Psoas muscle (tissue), 8 donors: ENCODE results near the gene BRD4. TPM values are rescaled to one million over a fixed set of nuclear protein-coding genes. Genes with fewer than 3 reads are reported as not detected.

Experiments
- ATAC-seq, 4 donors: fragments of 200-7000 bp; cut with Tn5 transposase; one replicate each; pipeline ENCODE4 v1.9.1; 2020; ENCODE audit warnings: moderate library complexity in 3 of 4, mild to moderate bottlenecking in 2 of 4
- DNase-seq, 2 donors: peaks; one replicate each; pipeline ENCODE4 v3.0.0-alpha.2; 2020
- H3K27ac ChIP-seq: fragments of 200-600 bp; one replicate; pipeline ENCODE4 v1.8.0; 2022
- H3K27me3 ChIP-seq, 3 donors: fragments of 200-600 bp in 1 of 3; one replicate each; pipeline versions ENCODE4 v1.6.1 to v1.8.0; 2013 to 2022; ENCODE audit warnings: low read length in 2 of 3, mild to moderate bottlenecking in 2 of 3, moderate library complexity in 1 of 3; ENCODE audit not compliant: insufficient read depth in 3 of 3
- H3K36me3 ChIP-seq, 2 donors: fragments of 200-600 bp in 1 of 2; one replicate each; pipeline versions ENCODE4 v1.6.1 to v1.8.0; 2013 to 2022; ENCODE audit warnings: low read depth in 1 of 2, mild to moderate bottlenecking in 1 of 2, moderate library complexity in 1 of 2; ENCODE audit not compliant: insufficient read depth in 1 of 2
- H3K4me1 ChIP-seq: fragments of 200-600 bp; one replicate; pipeline ENCODE4 v1.8.0; 2022
- H3K4me3 ChIP-seq: fragments of 200-600 bp; one replicate; pipeline ENCODE4 v1.8.0; 2022; ENCODE audit warnings: mild to moderate bottlenecking
- H3K9me3 ChIP-seq: fragments of 200-600 bp; one replicate; pipeline ENCODE4 v1.8.0; 2022
- CTCF ChIP-seq: fragments of 200-600 bp; IDR thresholded peaks from one replicate; pipeline ENCODE4 v1.8.0; 2022; ENCODE audit warnings: antibody characterized with exemption
- WGBS, 3 donors: extraction: QIAGEN DNeasy Blood & Tissue Kit; methylation state at CpG; one replicate each; pipeline versions ENCODE4 v1.1.6 to v1.1.7; 2013; 5-methylcytosine and 5-hydroxymethylcytosine counted together
- intact Hi-C, 2 donors: fragments of 100-400 bp; cut with DNase I; formaldehyde crosslinking; loops; one replicate each; pipeline versions ENCODE4 v1.11.0 to v1.14.2; 2022
- polyA plus RNA-seq, 3 donors: library from polyadenylated mRNA; stranded (reverse); fragments of 200-250 nt; gene quantifications; one replicate each; pipeline ENCODE4 v1.2.3, GENCODE V29; 2013
- total RNA-seq, 4 donors: library from RNA; stranded (reverse); fragmentation: NEBNext Ultra II Directional in 2 of 4; extraction: Animal tissue kit (Norgen Biotek cat#: 25700) in 2 of 4; gene quantifications; one replicate each; pipeline versions ENCODE4 v1.2.1 to v1.2.4, GENCODE V29; 2021 to 2023
- donor health status: healthy with polysubstance abuse.
- donor health status: DM: no; HTN: no; CAD: no; lungs with moderate emphysema.
- donor health status: Bipolar disorder and iron deficiency.
- donor health status: healthy.
- donor health status: DM: yes; HTN: yes; CAD: no.
- donor health status: DM: no; HTN: no; CAD: no.
- donor health status: DM: no; HTN: no; CAD: no.
- donor health status: DM: yes; HTN: yes; CAD: no.

The BRD4 gene
- total and polyA plus RNA-seq, 7 donors, result 42.6 to 120 (median 98.6) TPM

GRCh38 chr19:15293781-15294491 is 38.4 kb downstream of the BRD4 start:
- ATAC-seq, result no peak
- H3K4me1 ChIP-seq, result peaks cover 99% of the 10 kb centered on the region
- intact Hi-C loops, result no loop called here

GRCh38 chr19:15292847-15293582 is 39.3 kb downstream of the BRD4 start:
- WGBS, 3 donors, result 21 to 27% (median 23%) methylated on average over 11 of the region's 11 CpGs
- ATAC-seq, result peak; percentile 15 to 69 (median 58)
- TF ChIP-seq CTCF, result no peak
- no peak for DNase-seq
- peak overlapping the region; percentile 41 for H3K4me3 ChIP-seq
- no peaks in the 10 kb centered on the region for H3K36me3 ChIP-seq
- H3K27me3 ChIP-seq, result no peaks in the 10 kb centered on the region
- peaks cover 99% of the 10 kb centered on the region for H3K4me1 ChIP-seq
- H3K27ac ChIP-seq, result peak overlapping the region; percentile 76
- intact Hi-C loops, result no loop called here
- no peaks in the 10 kb centered on the region for H3K9me3 ChIP-seq

More at GRCh38 chr19:15293781-15294491, 38.4 kb downstream of the BRD4 start:
- no peaks in the 10 kb centered on the region for H3K9me3 ChIP-seq
- 44 to 55% (median 47%) methylated on average over 10 of the region's 10 CpGs for WGBS, 3 donors
- H3K27ac ChIP-seq, result peak overlapping the region; percentile 76
- no peaks in the 10 kb centered on the region for H3K36me3 ChIP-seq
- no peak for TF ChIP-seq CTCF
- DNase-seq, result no peak
- H3K27me3 ChIP-seq, result no peaks in the 10 kb centered on the region
- peak overlapping the region; percentile 41 for H3K4me3 ChIP-seq

- intact Hi-C loops, result no loop called here
- DNase-seq, result no peak
- H3K4me1 ChIP-seq, result peaks cover 99% of the 10 kb centered on the region
These were observed 40.2 kb downstream of the BRD4 start for GRCh38 chr19:15292140-15292539.

GRCh38 chr19:15291548-15292021 is 40.8 kb downstream of the BRD4 start:
- peaks cover 99% of the 10 kb centered on the region for H3K4me1 ChIP-seq
- no peaks in the 10 kb centered on the region for H3K9me3 ChIP-seq
- intact Hi-C loops, result no loop called here
- no peak overlapping the region for H3K4me3 ChIP-seq
- ATAC-seq, result no peak
- H3K27me3 ChIP-seq, result no peaks in the 10 kb centered on the region
- 75 to 82% (median 79%) methylated on average over 4 of the region's 4 CpGs for WGBS, 3 donors
- TF ChIP-seq CTCF, result no peak
- no peak for DNase-seq
- H3K27ac ChIP-seq, result no peak overlapping the region
- no peaks in the 10 kb centered on the region for H3K36me3 ChIP-seq

More at GRCh38 chr19:15292140-15292539, 40.2 kb downstream of the BRD4 start:
- Histone ChIP-seq H3K4me3 (no peak overlapping the region), H3K9me3 (no peaks in the 10 kb centered on the region), H3K27me3 (no peaks in the 10 kb centered on the region), H3K36me3 (no peaks in the 10 kb centered on the region), H3K27ac (no peak overlapping the region)
- 91 to 96% (median 92%) methylated on average over 7 of the region's 7 CpGs for WGBS, 3 donors
- ATAC-seq, result no peak
- TF ChIP-seq CTCF, result no peak
